Measurements from ENCODE around the gene YLPM1. TPM values are rescaled to one million over a fixed set of nuclear protein-coding genes. Genes with fewer than 3 reads are reported as not detected.
"Not testable (repeated sequence)": the region's sequence is repeated elsewhere in the genome, so short reads cannot be mapped to it uniquely, and the experiment has no call there.

The YLPM1 gene
- total and polyA plus RNA-seq, 2 donors = 18.7 to 26.3 TPM

GRCh38 chr14:74737753-74738325, 25.3 kb upstream of the YLPM1 start:
- no peak overlapping the region for H3K4me3 ChIP-seq (ENCODE audit: low read length in 2 of 2)
- no peaks in the 10 kb centered on the region for H3K9me3 ChIP-seq (ENCODE audit: control insufficient read depth in 2 of 2, insufficient read depth in 1 of 2, low read length in 1 of 2)
- H3K27ac ChIP-seq (ENCODE audit: low read depth in 1 of 2, low read length in 1 of 2) = no peak overlapping the region
- 99% methylated on average over 4 of the region's 4 CpGs for WGBS
- no peak for DNase-seq (ENCODE audit: low read depth in 6 of 9, low spot score in 9 of 9)
- H3K36me3 ChIP-seq (ENCODE audit: control insufficient read depth in 2 of 2, insufficient read depth in 2 of 2, low read length in 1 of 2) = peaks cover 21 to 32% of the 10 kb centered on the region in 2 donors
- H3K4me1 ChIP-seq (ENCODE audit: control insufficient read depth in 2 of 2, insufficient read depth in 2 of 2, low read length in 2 of 2) = no peaks in the 10 kb centered on the region
- H3K27me3 ChIP-seq (ENCODE audit: control insufficient read depth in 2 of 2, insufficient read depth in 1 of 2, low read length in 1 of 2) = no peaks in the 10 kb centered on the region

- Histone ChIP-seq H3K27me3 (ENCODE audit: control insufficient read depth in 2 of 2, insufficient read depth in 1 of 2, low read length in 1 of 2) (no peaks in the 10 kb centered on the region), H3K36me3 (ENCODE audit: control insufficient read depth in 2 of 2, insufficient read depth in 2 of 2, low read length in 1 of 2) (peaks cover 10 to 18% of the 10 kb centered on the region in 2 donors), H3K4me3 (ENCODE audit: low read length in 2 of 2) (no peak overlapping the region), H3K4me1 (ENCODE audit: control insufficient read depth in 2 of 2, insufficient read depth in 2 of 2, low read length in 2 of 2) (no peaks in the 10 kb centered on the region), H3K27ac (ENCODE audit: low read depth in 1 of 2, low read length in 1 of 2) (no peak overlapping the region), H3K9me3 (ENCODE audit: control insufficient read depth in 2 of 2, insufficient read depth in 1 of 2, low read length in 1 of 2) (no peaks in the 10 kb centered on the region)
- DNase-seq (ENCODE audit: low read depth in 6 of 9, low spot score in 9 of 9) = no peak
- 96% methylated on average over 8 of the region's 8 CpGs for WGBS
Observed at GRCh38 chr14:74739293-74740030, 23.7 kb upstream of the YLPM1 start.

- Histone ChIP-seq H3K9me3 (ENCODE audit: control insufficient read depth in 2 of 2, insufficient read depth in 1 of 2, low read length in 1 of 2) (no peaks in the 10 kb centered on the region), H3K36me3 (ENCODE audit: control insufficient read depth in 2 of 2, insufficient read depth in 2 of 2, low read length in 1 of 2) (no peaks in the 10 kb centered on the region), H3K27ac (ENCODE audit: low read depth in 1 of 2, low read length in 1 of 2) (no peak overlapping the region), H3K4me3 (ENCODE audit: low read length in 2 of 2) (no peak overlapping the region), H3K27me3 (ENCODE audit: control insufficient read depth in 2 of 2, insufficient read depth in 1 of 2, low read length in 1 of 2) (no peaks in the 10 kb centered on the region), H3K4me1 (ENCODE audit: control insufficient read depth in 2 of 2, insufficient read depth in 2 of 2, low read length in 2 of 2) (no peaks in the 10 kb centered on the region)
- WGBS = 98% methylated on average over 2 of the region's 2 CpGs
- DNase-seq (ENCODE audit: low read depth in 6 of 9, low spot score in 9 of 9) = no peak
Observed at GRCh38 chr14:74747237-74747636, 15.9 kb upstream of the YLPM1 start.

GRCh38 chr14:74754157-74754556, 9.0 kb upstream of the YLPM1 start:
- WGBS = 97% methylated on average over 2 of the region's 2 CpGs
- Histone ChIP-seq H3K36me3 (ENCODE audit: control insufficient read depth in 2 of 2, insufficient read depth in 2 of 2, low read length in 1 of 2) (no peaks in the 10 kb centered on the region), H3K27me3 (ENCODE audit: control insufficient read depth in 2 of 2, insufficient read depth in 1 of 2, low read length in 1 of 2) (no peaks in the 10 kb centered on the region), H3K9me3 (ENCODE audit: control insufficient read depth in 2 of 2, insufficient read depth in 1 of 2, low read length in 1 of 2) (peaks cover 0 to 8% of the 10 kb centered on the region in 2 donors), H3K4me3 (ENCODE audit: low read length in 2 of 2) (no peak overlapping the region), H3K4me1 (ENCODE audit: control insufficient read depth in 2 of 2, insufficient read depth in 2 of 2, low read length in 2 of 2) (no peaks in the 10 kb centered on the region), H3K27ac (ENCODE audit: low read depth in 1 of 2, low read length in 1 of 2) (no peak overlapping the region)
- DNase-seq (ENCODE audit: low read depth in 6 of 9, low spot score in 9 of 9) = no peak

- H3K4me3 ChIP-seq (ENCODE audit: low read length in 2 of 2) = no peak overlapping the region
- 98% methylated on average over 7 of the region's 7 CpGs for WGBS
- H3K36me3 ChIP-seq (ENCODE audit: control insufficient read depth in 2 of 2, insufficient read depth in 2 of 2, low read length in 1 of 2) = no peaks in the 10 kb centered on the region
- H3K27ac ChIP-seq (ENCODE audit: low read depth in 1 of 2, low read length in 1 of 2) = no peak overlapping the region
- no peaks in the 10 kb centered on the region for H3K27me3 ChIP-seq (ENCODE audit: control insufficient read depth in 2 of 2, insufficient read depth in 1 of 2, low read length in 1 of 2)
- DNase-seq (ENCODE audit: low read depth in 6 of 9, low spot score in 9 of 9) = no peak
- no peaks in the 10 kb centered on the region for H3K4me1 ChIP-seq (ENCODE audit: control insufficient read depth in 2 of 2, insufficient read depth in 2 of 2, low read length in 2 of 2)
- peaks cover 0 to 8% of the 10 kb centered on the region in 2 donors for H3K9me3 ChIP-seq (ENCODE audit: control insufficient read depth in 2 of 2, insufficient read depth in 1 of 2, low read length in 1 of 2)
Observed at GRCh38 chr14:74754899-74755298, 8.2 kb upstream of the YLPM1 start.

- WGBS = 98% methylated on average over 1 of the region's 1 CpG
- no peak for DNase-seq (ENCODE audit: low read depth in 6 of 9, low spot score in 9 of 9)
- H3K27ac ChIP-seq (ENCODE audit: low read depth in 1 of 2, low read length in 1 of 2) = no peak overlapping the region
- no peak overlapping the region for H3K4me3 ChIP-seq (ENCODE audit: low read length in 2 of 2)
- H3K9me3 ChIP-seq (ENCODE audit: control insufficient read depth in 2 of 2, insufficient read depth in 1 of 2, low read length in 1 of 2) = peaks cover 0 to 8% of the 10 kb centered on the region in 2 donors
- H3K4me1 ChIP-seq (ENCODE audit: control insufficient read depth in 2 of 2, insufficient read depth in 2 of 2, low read length in 2 of 2) = no peaks in the 10 kb centered on the region
- no peaks in the 10 kb centered on the region for H3K27me3 ChIP-seq (ENCODE audit: control insufficient read depth in 2 of 2, insufficient read depth in 1 of 2, low read length in 1 of 2)
- H3K36me3 ChIP-seq (ENCODE audit: control insufficient read depth in 2 of 2, insufficient read depth in 2 of 2, low read length in 1 of 2) = no peaks in the 10 kb centered on the region
Observed at GRCh38 chr14:74756326-74756725, 6.8 kb upstream of the YLPM1 start.

GRCh38 chr14:74758505-74758904, 4.6 kb upstream of the YLPM1 start:
- H3K36me3 ChIP-seq (ENCODE audit: control insufficient read depth in 2 of 2, insufficient read depth in 2 of 2, low read length in 1 of 2); H3K27ac ChIP-seq (ENCODE audit: low read depth in 1 of 2, low read length in 1 of 2); H3K9me3 ChIP-seq (ENCODE audit: control insufficient read depth in 2 of 2, insufficient read depth in 1 of 2, low read length in 1 of 2); H3K4me1 ChIP-seq (ENCODE audit: control insufficient read depth in 2 of 2, insufficient read depth in 2 of 2, low read length in 2 of 2); H3K27me3 ChIP-seq (ENCODE audit: control insufficient read depth in 2 of 2, insufficient read depth in 1 of 2, low read length in 1 of 2); H3K4me3 ChIP-seq (ENCODE audit: low read length in 2 of 2); DNase-seq (ENCODE audit: low read depth in 6 of 9, low spot score in 9 of 9): not testable (repeated sequence)
- 96% methylated on average over 5 of the region's 5 CpGs for WGBS

GRCh38 chr14:74763803-74764531, 851 bp downstream of the YLPM1 start:
- no peaks in the 10 kb centered on the region for H3K9me3 ChIP-seq (ENCODE audit: control insufficient read depth in 2 of 2, insufficient read depth in 1 of 2, low read length in 1 of 2)
- H3K4me3 ChIP-seq (ENCODE audit: low read length in 2 of 2) = peak overlapping the region; percentile 90 to 96
- H3K36me3 ChIP-seq (ENCODE audit: control insufficient read depth in 2 of 2, insufficient read depth in 2 of 2, low read length in 1 of 2) = peaks cover 0 to 3% of the 10 kb centered on the region in 2 donors
- H3K27ac ChIP-seq (ENCODE audit: low read depth in 1 of 2, low read length in 1 of 2) = peak overlapping the region; percentile 97 to 98
- 4% methylated on average over 19 of the region's 19 CpGs for WGBS
- peak in 2 of 9 donors; percentile 9 to 34 for DNase-seq (ENCODE audit: low read depth in 6 of 9, low spot score in 9 of 9)
- H3K4me1 ChIP-seq (ENCODE audit: control insufficient read depth in 2 of 2, insufficient read depth in 2 of 2, low read length in 2 of 2) = peaks cover 24 to 25% of the 10 kb centered on the region in 2 donors
- no peaks in the 10 kb centered on the region for H3K27me3 ChIP-seq (ENCODE audit: control insufficient read depth in 2 of 2, insufficient read depth in 1 of 2, low read length in 1 of 2)

- Histone ChIP-seq H3K4me3 (ENCODE audit: low read length in 2 of 2) (peak overlapping the region; percentile 26 to 90), H3K4me1 (ENCODE audit: control insufficient read depth in 2 of 2, insufficient read depth in 2 of 2, low read length in 2 of 2) (peaks cover 24 to 25% of the 10 kb centered on the region in 2 donors), H3K36me3 (ENCODE audit: control insufficient read depth in 2 of 2, insufficient read depth in 2 of 2, low read length in 1 of 2) (peaks cover 0 to 3% of the 10 kb centered on the region in 2 donors), H3K9me3 (ENCODE audit: control insufficient read depth in 2 of 2, insufficient read depth in 1 of 2, low read length in 1 of 2) (no peaks in the 10 kb centered on the region), H3K27me3 (ENCODE audit: control insufficient read depth in 2 of 2, insufficient read depth in 1 of 2, low read length in 1 of 2) (no peaks in the 10 kb centered on the region), H3K27ac (ENCODE audit: low read depth in 1 of 2, low read length in 1 of 2) (peak overlapping the region; percentile 44 to 61)
- peak in 8 of 9 donors; percentile 23 to 85 (median 56) for DNase-seq (ENCODE audit: low read depth in 6 of 9, low spot score in 9 of 9)
Observed at GRCh38 chr14:74765721-74766120, 2.6 kb downstream of the YLPM1 start.
